Colonic mucosa (tissue), 4 donors: Measurements from ENCODE around the gene CDC5L. TPM values are rescaled to one million over a fixed set of nuclear protein-coding genes. Genes with fewer than 3 reads are reported as not detected.

Experiments
- DNase-seq: peaks from one replicate; pipeline ENCODE4 v3.0.0-alpha.2; 2020
- H3K27ac ChIP-seq: fragments of 200-600 bp; one replicate; pipeline ENCODE4 v1.8.0; 2021
- H3K27me3 ChIP-seq: fragments of 200-600 bp; one replicate; pipeline ENCODE4 v1.8.0; 2021
- H3K36me3 ChIP-seq: fragments of 200-600 bp; one replicate; pipeline ENCODE4 v1.8.0; 2021
- H3K4me1 ChIP-seq: fragments of 200-600 bp; one replicate; pipeline ENCODE4 v1.8.0; 2021; ENCODE audit warnings: mild to moderate bottlenecking
- H3K4me3 ChIP-seq: fragments of 200-600 bp; one replicate; pipeline ENCODE4 v1.8.0; 2021
- H3K9ac ChIP-seq, 2 donors: one replicate each; pipeline ENCODE4 v1.7.0; 2013; ENCODE audit warnings: control low read depth in 2 of 2, low read depth in 2 of 2, low read length in 2 of 2
- H3K9me3 ChIP-seq: fragments of 200-600 bp; one replicate; pipeline ENCODE4 v1.8.0; 2021
- intact Hi-C: fragments of 100-400 bp; cut with DNase I; formaldehyde crosslinking; loops from one replicate; pipeline ENCODE4 v1.14.1; 2022
- total RNA-seq, 2 donors: library from RNA; stranded (reverse); fragmentation: NEBNext Ultra II Directional in 1 of 2; extraction: Animal tissue kit (Norgen Biotek cat#: 25700) in 1 of 2; gene quantifications; one replicate each; pipeline ENCODE4 v1.2.1, GENCODE V29; 2021
- TF ChIP-seq, protein P1 (sequence below): fragments of 200-600 bp; IDR thresholded peaks from one replicate; pipeline ENCODE4 v1.8.0; 2022; ENCODE audit warnings: antibody characterized with exemption, mild to moderate bottlenecking
- donor health status: healthy.
- donor health status: DM: no; HTN: no; CAD: no.
- donor health status: DM: no; HTN: no; CAD: no.

CDC5L gene
- total RNA-seq, 2 donors from 2014 or later, result 20.6 to 20.8 TPM

DNA sequence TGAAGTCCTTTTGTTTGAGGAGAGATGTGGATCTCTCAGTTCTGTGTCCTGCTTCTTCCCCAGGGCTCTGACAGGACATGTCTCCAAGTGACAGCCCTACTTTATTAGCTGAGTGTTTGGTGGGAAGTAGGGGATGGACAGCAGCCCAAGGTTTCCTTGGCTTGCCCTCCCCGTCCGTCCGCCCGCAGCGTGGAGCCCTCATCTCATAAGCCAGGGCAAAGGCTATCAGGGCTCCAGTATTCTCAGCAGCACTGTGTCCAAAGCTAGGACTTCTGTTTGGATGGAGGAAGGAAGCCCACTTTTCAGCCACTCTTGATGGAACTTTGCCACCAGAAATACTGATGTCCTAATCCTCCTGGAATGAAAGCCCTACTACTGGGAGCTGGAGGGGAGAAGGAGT, 13.6 kb downstream of the CDC5L start:
- DNase-seq, result no peak
- H3K27me3 ChIP-seq, result no peaks in the 10 kb centered on the region
- H3K4me3 ChIP-seq, result no peak overlapping the region
- H3K4me1 ChIP-seq, result no peaks in the 10 kb centered on the region
- H3K9ac ChIP-seq, result no peak overlapping the region
- H3K27ac ChIP-seq, result no peak overlapping the region
- intact Hi-C loops, result no loop called here
- TF ChIP-seq, protein P1, sequence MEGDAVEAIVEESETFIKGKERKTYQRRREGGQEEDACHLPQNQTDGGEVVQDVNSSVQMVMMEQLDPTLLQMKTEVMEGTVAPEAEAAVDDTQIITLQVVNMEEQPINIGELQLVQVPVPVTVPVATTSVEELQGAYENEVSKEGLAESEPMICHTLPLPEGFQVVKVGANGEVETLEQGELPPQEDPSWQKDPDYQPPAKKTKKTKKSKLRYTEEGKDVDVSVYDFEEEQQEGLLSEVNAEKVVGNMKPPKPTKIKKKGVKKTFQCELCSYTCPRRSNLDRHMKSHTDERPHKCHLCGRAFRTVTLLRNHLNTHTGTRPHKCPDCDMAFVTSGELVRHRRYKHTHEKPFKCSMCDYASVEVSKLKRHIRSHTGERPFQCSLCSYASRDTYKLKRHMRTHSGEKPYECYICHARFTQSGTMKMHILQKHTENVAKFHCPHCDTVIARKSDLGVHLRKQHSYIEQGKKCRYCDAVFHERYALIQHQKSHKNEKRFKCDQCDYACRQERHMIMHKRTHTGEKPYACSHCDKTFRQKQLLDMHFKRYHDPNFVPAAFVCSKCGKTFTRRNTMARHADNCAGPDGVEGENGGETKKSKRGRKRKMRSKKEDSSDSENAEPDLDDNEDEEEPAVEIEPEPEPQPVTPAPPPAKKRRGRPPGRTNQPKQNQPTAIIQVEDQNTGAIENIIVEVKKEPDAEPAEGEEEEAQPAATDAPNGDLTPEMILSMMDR, result no peak
- H3K36me3 ChIP-seq, result peaks cover 6% of the 10 kb centered on the region
- H3K9me3 ChIP-seq, result no peaks in the 10 kb centered on the region

DNA sequence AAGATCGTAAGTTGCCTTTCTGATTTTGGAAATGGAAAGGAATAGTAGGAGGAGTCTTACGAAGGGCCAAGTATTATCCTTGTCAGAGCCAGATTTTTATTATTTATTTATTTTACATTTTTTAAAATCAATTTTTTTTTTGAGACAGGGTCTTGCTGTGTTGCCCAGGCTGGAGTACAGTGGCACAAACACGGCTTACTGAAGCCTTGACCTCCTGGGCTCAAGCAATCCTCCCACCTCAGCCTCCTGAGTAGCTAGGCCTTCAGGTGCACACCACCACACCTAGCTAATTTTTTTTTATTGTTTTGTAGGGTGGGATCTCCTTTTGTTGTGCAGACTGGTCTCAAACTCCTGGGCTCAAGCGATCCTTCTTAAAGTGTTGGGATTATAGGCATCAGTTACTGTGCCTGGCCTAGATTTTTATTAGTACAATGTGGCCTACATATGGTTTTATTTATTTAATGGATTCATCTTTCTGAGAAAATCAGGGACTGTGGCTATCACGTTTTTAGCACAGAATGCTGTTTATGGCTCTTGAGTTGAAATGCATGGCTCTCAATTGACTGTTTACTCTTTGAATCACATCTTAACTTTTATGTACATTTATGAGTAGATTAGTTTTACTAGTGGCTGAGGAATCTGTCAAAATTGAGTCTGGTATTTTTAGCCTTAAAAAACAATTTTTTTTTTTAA, 16.7 kb downstream of the CDC5L start:
- TF ChIP-seq, protein P1, result no peak
- H3K9ac ChIP-seq, result no peak overlapping the region
- H3K27ac ChIP-seq, result no peak overlapping the region
- peaks cover 7% of the 10 kb centered on the region for H3K36me3 ChIP-seq
- H3K27me3 ChIP-seq, result no peaks in the 10 kb centered on the region
- no peaks in the 10 kb centered on the region for H3K4me1 ChIP-seq
- H3K4me3 ChIP-seq, result no peak overlapping the region
- intact Hi-C loops, result no loop called here
- DNase-seq, result no peak
- H3K9me3 ChIP-seq, result no peaks in the 10 kb centered on the region

DNA sequence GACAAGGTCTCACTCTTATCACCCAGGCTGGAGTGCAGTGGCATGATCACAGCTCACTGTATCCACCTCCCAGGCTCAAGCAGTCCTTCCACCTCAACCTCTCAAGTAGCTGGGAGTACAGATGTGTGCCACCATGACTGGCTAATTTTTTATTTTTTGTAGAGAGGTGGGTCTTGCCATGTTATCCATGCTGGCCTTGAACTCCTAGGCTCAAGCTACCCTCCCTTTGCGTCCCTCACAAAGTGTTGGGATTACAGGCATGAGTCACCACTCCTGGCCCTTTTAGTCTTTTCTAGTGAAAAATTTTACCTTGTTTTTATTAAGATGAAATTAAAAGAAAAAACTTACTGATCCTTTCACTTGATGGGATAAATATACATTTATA, 17.2 kb downstream of the CDC5L start:
- intact Hi-C loops, result no loop called here
- no peaks in the 10 kb centered on the region for H3K4me1 ChIP-seq
- no peak overlapping the region for H3K4me3 ChIP-seq
- TF ChIP-seq, protein P1, result no peak
- H3K36me3 ChIP-seq, result peaks cover 7% of the 10 kb centered on the region
- H3K27me3 ChIP-seq, result no peaks in the 10 kb centered on the region
- no peak overlapping the region for H3K9ac ChIP-seq
- H3K9me3 ChIP-seq, result no peaks in the 10 kb centered on the region
- H3K27ac ChIP-seq, result no peak overlapping the region
- DNase-seq, result no peak

DNA sequence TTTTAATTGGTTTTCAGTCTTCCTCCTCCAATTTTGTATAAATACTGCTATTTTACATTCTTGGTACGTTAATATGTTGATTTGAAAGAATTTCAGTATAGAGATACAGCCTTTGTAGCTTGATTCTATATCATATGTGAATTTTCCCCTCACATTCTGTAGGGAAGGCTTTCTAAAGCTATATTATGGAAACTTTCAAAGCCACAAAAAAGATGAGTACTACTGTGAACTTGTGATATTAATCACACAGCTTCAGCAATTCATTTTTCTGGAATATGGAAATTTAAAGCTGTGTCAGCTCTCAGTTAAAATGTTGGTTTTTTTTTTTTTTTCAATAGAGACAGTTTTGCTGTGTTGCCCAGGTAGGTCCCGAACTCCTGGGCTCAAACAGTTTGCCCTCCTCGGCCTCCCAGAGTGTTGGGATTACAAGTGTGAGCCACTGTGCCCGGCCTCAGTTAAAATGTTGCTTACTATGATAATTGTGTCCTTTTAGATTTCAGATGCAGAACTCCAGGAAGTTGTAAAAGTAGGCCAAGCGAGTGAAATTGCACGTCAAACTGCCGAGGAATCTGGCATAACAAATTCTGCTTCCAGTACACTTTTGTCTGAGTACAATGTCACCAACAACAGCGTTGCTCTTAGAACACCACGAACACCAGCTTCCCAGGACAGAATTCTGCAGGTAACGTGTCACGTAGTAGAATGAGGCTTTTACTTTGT, 20.6 kb downstream of the CDC5L start:
- intact Hi-C loops, result no loop called here
- Histone ChIP-seq H3K9ac (no peak overlapping the region), H3K4me1 (no peaks in the 10 kb centered on the region), H3K4me3 (no peak overlapping the region), H3K9me3 (no peaks in the 10 kb centered on the region), H3K36me3 (peaks cover 7% of the 10 kb centered on the region), H3K27ac (no peak overlapping the region), H3K27me3 (no peaks in the 10 kb centered on the region)
- no peak for DNase-seq
- TF ChIP-seq, protein P1, result no peak

DNA sequence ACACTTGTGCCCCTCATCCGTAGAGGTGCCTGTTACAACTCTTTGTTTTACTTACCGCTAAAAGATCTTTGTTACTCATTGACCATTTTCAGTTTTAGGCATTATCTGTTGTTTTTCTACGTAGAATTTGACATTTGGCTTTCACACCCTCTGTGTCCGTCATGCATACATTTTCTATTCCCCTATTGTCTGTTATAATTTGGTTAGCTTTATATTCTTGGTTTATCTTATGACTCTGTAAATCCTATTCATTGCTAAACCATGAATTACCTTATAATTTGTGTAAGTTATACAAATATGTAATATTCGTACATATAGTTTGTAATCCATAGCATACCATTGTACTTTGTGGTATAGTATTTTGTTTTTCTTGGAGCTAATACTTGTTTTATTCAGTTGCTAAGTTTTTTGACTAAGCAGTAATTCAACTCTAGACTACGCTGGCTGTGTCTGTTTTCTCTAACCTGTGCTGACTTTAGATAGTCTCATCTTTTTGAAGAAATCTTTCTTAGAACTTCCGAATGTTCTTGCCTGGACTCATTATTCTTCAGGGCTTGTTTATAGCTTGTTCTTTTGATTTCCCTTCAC, 21.8 kb downstream of the CDC5L start:
- Histone ChIP-seq H3K4me1 (no peaks in the 10 kb centered on the region), H3K4me3 (no peak overlapping the region), H3K9ac (no peak overlapping the region), H3K36me3 (peaks cover 7% of the 10 kb centered on the region), H3K9me3 (no peaks in the 10 kb centered on the region), H3K27ac (no peak overlapping the region), H3K27me3 (no peaks in the 10 kb centered on the region)
- TF ChIP-seq, protein P1, result no peak
- intact Hi-C loops, result no loop called here
- DNase-seq, result no peak
